ENCODE measurements around the gene KLF5. TPM values are rescaled to one million over a fixed set of nuclear protein-coding genes. Genes with fewer than 3 reads are reported as not detected.

The KLF5 gene
- total RNA-seq, 1 donor from 2014 or later, result 189 TPM

GRCh38 chr13:73060251-73061160, 1.7 kb downstream of the KLF5 start:
- Mint-ChIP-seq H3K27me3 (peaks cover 46% of the 10 kb centered on the region), H3K4me1 (ENCODE audit: unreplicated experiment) (peaks cover 28% of the 10 kb centered on the region), H3K4me3 (peak overlapping the region; percentile 95), H3K36me3 (peaks cover 48% of the 10 kb centered on the region), H3K27ac (peak overlapping the region; percentile 98), H3K9me3 (no peaks in the 10 kb centered on the region)
- DNase-seq (ENCODE audit: extremely low spot score, unreplicated experiment), result no peak
- TF ChIP-seq CTCF (conservative IDR thresholded peaks at IDR 0.05), result no peak

- no peak for TF ChIP-seq CTCF (conservative IDR thresholded peaks at IDR 0.05)
These were observed 2.7 kb downstream of the KLF5 start for GRCh38 chr13:73061473-73061872.

GRCh38 chr13:73061876-73062275, 3.1 kb downstream of the KLF5 start:
- Mint-ChIP-seq H3K27me3 (peaks cover 46% of the 10 kb centered on the region), H3K4me1 (ENCODE audit: unreplicated experiment) (peaks cover 23% of the 10 kb centered on the region), H3K27ac (peak overlapping the region; percentile 98), H3K36me3 (peaks cover 55% of the 10 kb centered on the region), H3K4me3 (peak overlapping the region; percentile 95), H3K9me3 (no peaks in the 10 kb centered on the region)
- TF ChIP-seq CTCF (conservative IDR thresholded peaks at IDR 0.05), result no peak
- DNase-seq (ENCODE audit: extremely low spot score, unreplicated experiment), result no peak

More at GRCh38 chr13:73061473-73061872, 2.7 kb downstream of the KLF5 start:
- Mint-ChIP-seq H3K9me3 (no peaks in the 10 kb centered on the region), H3K4me1 (ENCODE audit: unreplicated experiment) (peaks cover 23% of the 10 kb centered on the region), H3K27ac (peak overlapping the region; percentile 98), H3K4me3 (peak overlapping the region; percentile 95), H3K36me3 (peaks cover 55% of the 10 kb centered on the region), H3K27me3 (peaks cover 46% of the 10 kb centered on the region)
- DNase-seq (ENCODE audit: extremely low spot score, unreplicated experiment), result no peak

- Mint-ChIP-seq H3K27ac (peak overlapping the region; percentile 98), H3K36me3 (peaks cover 58% of the 10 kb centered on the region), H3K4me1 (ENCODE audit: unreplicated experiment) (peaks cover 23% of the 10 kb centered on the region), H3K9me3 (no peaks in the 10 kb centered on the region), H3K27me3 (peaks cover 46% of the 10 kb centered on the region), H3K4me3 (peak overlapping the region; percentile 95)
- no peak for DNase-seq (ENCODE audit: extremely low spot score, unreplicated experiment)
- no peak for TF ChIP-seq CTCF (conservative IDR thresholded peaks at IDR 0.05)
These were observed 3.7 kb downstream of the KLF5 start for GRCh38 chr13:73062468-73062867.

GRCh38 chr13:73063166-73063565, 4.4 kb downstream of the KLF5 start:
- peaks cover 23% of the 10 kb centered on the region for H3K4me1 Mint-ChIP-seq (ENCODE audit: unreplicated experiment)
- no peak for DNase-seq (ENCODE audit: extremely low spot score, unreplicated experiment)

More at GRCh38 chr13:73063166-73063565, 4.4 kb downstream of the KLF5 start:
- Mint-ChIP-seq H3K36me3 (peaks cover 60% of the 10 kb centered on the region), H3K9me3 (no peaks in the 10 kb centered on the region), H3K4me3 (peak overlapping the region; percentile 95), H3K27ac (peak overlapping the region; percentile 98), H3K27me3 (peaks cover 39% of the 10 kb centered on the region)
- TF ChIP-seq CTCF (conservative IDR thresholded peaks at IDR 0.05), result no peak

All from type B pancreatic cell (in vitro differentiated cells).